Eye (tissue), 1 donor: ENCODE results near the gene TSHR.
"Not testable (repeated sequence)": the region's sequence is repeated elsewhere in the genome, so short reads cannot be mapped to it uniquely, and the experiment has no call there.

Experiments used
- DNase-seq: peaks from one replicate; pipeline ENCODE4 v3.0.0-alpha.2; 2015

The TSHR gene

GRCh38 chr14:80953211-80953610, 2.2 kb upstream of the TSHR start:
- not testable (repeated sequence) for DNase-seq

- DNase-seq: peak; percentile 94
These were observed 628 bp upstream of the TSHR start for GRCh38 chr14:80954687-80955299.

GRCh38 chr14:80956102-80956501, 681 bp downstream of the TSHR start:
- no peak for DNase-seq

- no peak for DNase-seq
These were observed 1.5 kb downstream of the TSHR start for GRCh38 chr14:80956922-80957321.

GRCh38 chr14:80957613-80958012, 2.2 kb downstream of the TSHR start:
- no peak for DNase-seq

GRCh38 chr14:80958226-80958625, 2.8 kb downstream of the TSHR start:
- DNase-seq: no peak

- DNase-seq: no peak
These were observed 3.5 kb downstream of the TSHR start for GRCh38 chr14:80958939-80959338.

GRCh38 chr14:80959496-80959895, 4.1 kb downstream of the TSHR start:
- DNase-seq: no peak

- DNase-seq: no peak
These were observed 9.6 kb downstream of the TSHR start for GRCh38 chr14:80965037-80965436.

- DNase-seq: peak; percentile 62
These were observed 18.7 kb downstream of the TSHR start for GRCh38 chr14:80973931-80974641.

GRCh38 chr14:80974679-80975078, 19.3 kb downstream of the TSHR start:
- DNase-seq: no peak

GRCh38 chr14:80977221-80977620, 21.8 kb downstream of the TSHR start:
- no peak for DNase-seq

GRCh38 chr14:80978403-80978802, 23.0 kb downstream of the TSHR start:
- DNase-seq: no peak

- no peak for DNase-seq
These were observed 24.5 kb downstream of the TSHR start for GRCh38 chr14:80979951-80980350.

GRCh38 chr14:80981156-80981555, 25.7 kb downstream of the TSHR start:
- no peak for DNase-seq

- DNase-seq: no peak
These were observed 26.3 kb downstream of the TSHR start for GRCh38 chr14:80981673-80982072.

- DNase-seq: no peak
These were observed 27.3 kb downstream of the TSHR start for GRCh38 chr14:80982711-80983110.

GRCh38 chr14:80987235-80988032, 32.0 kb downstream of the TSHR start:
- DNase-seq: peak; percentile 91

- DNase-seq: no peak
These were observed 32.8 kb downstream of the TSHR start for GRCh38 chr14:80988192-80988591.

GRCh38 chr14:80988735-80989429, 33.5 kb downstream of the TSHR start:
- no peak for DNase-seq

- no peak for DNase-seq
These were observed 37.2 kb downstream of the TSHR start for GRCh38 chr14:80992580-80992979.

- peak; percentile 64 for DNase-seq
These were observed 40.9 kb downstream of the TSHR start for GRCh38 chr14:80996049-80996901.
